ENCODE measurements around the gene GTPBP4. TPM values are rescaled to one million over a fixed set of nuclear protein-coding genes. Genes with fewer than 3 reads are reported as not detected.

Gene GTPBP4
- total and polyA plus RNA-seq, 2 of the 13 experiments (the other 11 are each of a cell fraction or from before 2014, with no cell fraction given), result 24.1 to 85.5 TPM

DNA sequence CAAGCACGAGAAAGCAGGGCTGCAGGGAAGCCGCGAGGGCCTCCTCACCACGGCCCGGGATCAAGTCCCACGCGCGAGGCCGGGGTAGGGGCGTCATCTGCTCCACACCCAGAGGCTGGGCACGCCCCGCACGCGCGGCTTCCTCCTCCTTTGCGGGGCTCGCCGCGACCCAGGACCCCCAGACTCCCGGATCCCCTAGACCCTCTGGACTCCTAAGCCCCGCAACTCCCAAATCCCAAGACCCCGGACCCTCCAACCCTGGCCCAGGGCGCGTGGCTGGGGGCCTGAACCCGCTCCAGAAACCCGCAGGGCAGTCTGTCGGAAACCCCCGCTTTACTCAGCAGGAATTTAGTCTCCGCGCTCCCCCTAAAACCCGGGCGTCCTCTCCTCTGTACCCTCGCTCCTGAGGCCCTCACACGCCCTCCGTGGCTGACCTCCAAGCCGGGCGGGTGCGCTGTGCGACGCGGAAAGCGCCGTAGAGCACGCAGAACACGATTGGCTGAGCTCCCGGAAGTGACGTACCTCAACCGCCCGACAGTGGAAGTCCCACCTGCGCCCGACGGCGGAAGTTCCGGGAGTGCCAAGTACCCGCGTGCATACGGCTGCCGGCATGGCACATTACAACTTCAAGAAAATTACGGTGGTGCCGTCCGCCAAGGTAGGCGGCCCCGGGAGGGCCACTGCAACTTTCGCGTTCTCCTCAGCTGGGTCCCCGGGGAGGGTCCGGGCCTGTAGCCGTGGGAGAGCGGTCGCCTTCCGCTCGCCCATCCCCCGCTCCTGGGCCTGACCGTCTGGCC lies at the start of gene GTPBP4 (continued):
- TF ChIP-seq, protein P1, sequence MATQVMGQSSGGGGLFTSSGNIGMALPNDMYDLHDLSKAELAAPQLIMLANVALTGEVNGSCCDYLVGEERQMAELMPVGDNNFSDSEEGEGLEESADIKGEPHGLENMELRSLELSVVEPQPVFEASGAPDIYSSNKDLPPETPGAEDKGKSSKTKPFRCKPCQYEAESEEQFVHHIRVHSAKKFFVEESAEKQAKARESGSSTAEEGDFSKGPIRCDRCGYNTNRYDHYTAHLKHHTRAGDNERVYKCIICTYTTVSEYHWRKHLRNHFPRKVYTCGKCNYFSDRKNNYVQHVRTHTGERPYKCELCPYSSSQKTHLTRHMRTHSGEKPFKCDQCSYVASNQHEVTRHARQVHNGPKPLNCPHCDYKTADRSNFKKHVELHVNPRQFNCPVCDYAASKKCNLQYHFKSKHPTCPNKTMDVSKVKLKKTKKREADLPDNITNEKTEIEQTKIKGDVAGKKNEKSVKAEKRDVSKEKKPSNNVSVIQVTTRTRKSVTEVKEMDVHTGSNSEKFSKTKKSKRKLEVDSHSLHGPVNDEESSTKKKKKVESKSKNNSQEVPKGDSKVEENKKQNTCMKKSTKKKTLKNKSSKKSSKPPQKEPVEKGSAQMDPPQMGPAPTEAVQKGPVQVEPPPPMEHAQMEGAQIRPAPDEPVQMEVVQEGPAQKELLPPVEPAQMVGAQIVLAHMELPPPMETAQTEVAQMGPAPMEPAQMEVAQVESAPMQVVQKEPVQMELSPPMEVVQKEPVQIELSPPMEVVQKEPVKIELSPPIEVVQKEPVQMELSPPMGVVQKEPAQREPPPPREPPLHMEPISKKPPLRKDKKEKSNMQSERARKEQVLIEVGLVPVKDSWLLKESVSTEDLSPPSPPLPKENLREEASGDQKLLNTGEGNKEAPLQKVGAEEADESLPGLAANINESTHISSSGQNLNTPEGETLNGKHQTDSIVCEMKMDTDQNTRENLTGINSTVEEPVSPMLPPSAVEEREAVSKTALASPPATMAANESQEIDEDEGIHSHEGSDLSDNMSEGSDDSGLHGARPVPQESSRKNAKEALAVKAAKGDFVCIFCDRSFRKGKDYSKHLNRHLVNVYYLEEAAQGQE (IDR thresholded peaks at IDR 0.05; ENCODE audit: borderline replicate concordance in 1 of 2, low read depth in 1 of 2, low read length in 2 of 2), result no peak; a peak in 1 of 4 replicates
- 0 out of 2 replicates have a peak, but pooled peaks have one; percentile 77 for TF ChIP-seq TBP (CRISPR knock-in tag; IDR thresholded peaks at IDR 0.05)
- no peak for TF ChIP-seq ZNF17 (CRISPR knock-in tag; IDR thresholded peaks at IDR 0.05)
- TF ChIP-seq NCOA5 (CRISPR knock-in tag; IDR thresholded peaks at IDR 0.05), result no peak
- no peak for TF ChIP-seq ZSCAN30 (CRISPR knock-in tag; IDR thresholded peaks at IDR 0.05)
- TF ChIP-seq PRMT3 (CRISPR knock-in tag; IDR thresholded peaks at IDR 0.05; ENCODE audit: borderline replicate concordance, low read depth), result no peak; the same call in 1 of the 2 replicates
- TF ChIP-seq, protein P2, sequence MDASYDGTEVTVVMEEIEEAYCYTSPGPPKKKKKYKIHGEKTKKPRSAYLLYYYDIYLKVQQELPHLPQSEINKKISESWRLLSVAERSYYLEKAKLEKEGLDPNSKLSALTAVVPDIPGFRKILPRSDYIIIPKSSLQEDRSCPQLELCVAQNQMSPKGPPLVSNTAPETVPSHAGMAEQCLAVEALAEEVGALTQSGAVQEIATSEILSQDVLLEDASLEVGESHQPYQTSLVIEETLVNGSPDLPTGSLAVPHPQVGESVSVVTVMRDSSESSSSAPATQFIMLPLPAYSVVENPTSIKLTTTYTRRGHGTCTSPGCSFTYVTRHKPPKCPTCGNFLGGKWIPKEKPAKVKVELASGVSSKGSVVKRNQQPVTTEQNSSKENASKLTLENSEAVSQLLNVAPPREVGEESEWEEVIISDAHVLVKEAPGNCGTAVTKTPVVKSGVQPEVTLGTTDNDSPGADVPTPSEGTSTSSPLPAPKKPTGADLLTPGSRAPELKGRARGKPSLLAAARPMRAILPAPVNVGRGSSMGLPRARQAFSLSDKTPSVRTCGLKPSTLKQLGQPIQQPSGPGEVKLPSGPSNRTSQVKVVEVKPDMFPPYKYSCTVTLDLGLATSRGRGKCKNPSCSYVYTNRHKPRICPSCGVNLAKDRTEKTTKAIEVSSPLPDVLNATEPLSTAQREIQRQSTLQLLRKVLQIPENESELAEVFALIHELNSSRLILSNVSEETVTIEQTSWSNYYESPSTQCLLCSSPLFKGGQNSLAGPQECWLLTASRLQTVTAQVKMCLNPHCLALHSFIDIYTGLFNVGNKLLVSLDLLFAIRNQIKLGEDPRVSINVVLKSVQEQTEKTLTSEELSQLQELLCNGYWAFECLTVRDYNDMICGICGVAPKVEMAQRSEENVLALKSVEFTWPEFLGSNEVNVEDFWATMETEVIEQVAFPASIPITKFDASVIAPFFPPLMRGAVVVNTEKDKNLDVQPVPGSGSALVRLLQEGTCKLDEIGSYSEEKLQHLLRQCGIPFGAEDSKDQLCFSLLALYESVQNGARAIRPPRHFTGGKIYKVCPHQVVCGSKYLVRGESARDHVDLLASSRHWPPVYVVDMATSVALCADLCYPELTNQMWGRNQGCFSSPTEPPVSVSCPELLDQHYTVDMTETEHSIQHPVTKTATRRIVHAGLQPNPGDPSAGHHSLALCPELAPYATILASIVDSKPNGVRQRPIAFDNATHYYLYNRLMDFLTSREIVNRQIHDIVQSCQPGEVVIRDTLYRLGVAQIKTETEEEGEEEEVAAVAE (CRISPR knock-in tag; IDR thresholded peaks at IDR 0.05; ENCODE audit: borderline replicate concordance), result peak; percentile 66; the same call in 1 of the 2 replicates
- TF ChIP-seq ZNF691 (CRISPR knock-in tag; IDR thresholded peaks at IDR 0.05; ENCODE audit: borderline replicate concordance, low read depth), result peak; percentile 82; the same call in 1 of the 2 replicates
- TF ChIP-seq ZNF468 (CRISPR knock-in tag; IDR thresholded peaks at IDR 0.05), result no peak
- TF ChIP-seq RXRB (CRISPR knock-in tag; IDR thresholded peaks at IDR 0.05; ENCODE audit: borderline replicate concordance), result no peak
- TF ChIP-seq ZBTB49 (CRISPR knock-in tag; IDR thresholded peaks at IDR 0.05; ENCODE audit: borderline replicate concordance), result no peak

All from HepG2 (cell line).